NCI-H2107 treated with DMSO at 0.1 percent for 48 hours (cell line): ENCODE results near the gene DBN1.

Experiments
- DNase-seq: peaks from one replicate; lab custom pipeline; 2025; ENCODE audit not compliant: unreplicated experiment; lab: John Stamatoyannopoulos, UW

DBN1 gene

DNA sequence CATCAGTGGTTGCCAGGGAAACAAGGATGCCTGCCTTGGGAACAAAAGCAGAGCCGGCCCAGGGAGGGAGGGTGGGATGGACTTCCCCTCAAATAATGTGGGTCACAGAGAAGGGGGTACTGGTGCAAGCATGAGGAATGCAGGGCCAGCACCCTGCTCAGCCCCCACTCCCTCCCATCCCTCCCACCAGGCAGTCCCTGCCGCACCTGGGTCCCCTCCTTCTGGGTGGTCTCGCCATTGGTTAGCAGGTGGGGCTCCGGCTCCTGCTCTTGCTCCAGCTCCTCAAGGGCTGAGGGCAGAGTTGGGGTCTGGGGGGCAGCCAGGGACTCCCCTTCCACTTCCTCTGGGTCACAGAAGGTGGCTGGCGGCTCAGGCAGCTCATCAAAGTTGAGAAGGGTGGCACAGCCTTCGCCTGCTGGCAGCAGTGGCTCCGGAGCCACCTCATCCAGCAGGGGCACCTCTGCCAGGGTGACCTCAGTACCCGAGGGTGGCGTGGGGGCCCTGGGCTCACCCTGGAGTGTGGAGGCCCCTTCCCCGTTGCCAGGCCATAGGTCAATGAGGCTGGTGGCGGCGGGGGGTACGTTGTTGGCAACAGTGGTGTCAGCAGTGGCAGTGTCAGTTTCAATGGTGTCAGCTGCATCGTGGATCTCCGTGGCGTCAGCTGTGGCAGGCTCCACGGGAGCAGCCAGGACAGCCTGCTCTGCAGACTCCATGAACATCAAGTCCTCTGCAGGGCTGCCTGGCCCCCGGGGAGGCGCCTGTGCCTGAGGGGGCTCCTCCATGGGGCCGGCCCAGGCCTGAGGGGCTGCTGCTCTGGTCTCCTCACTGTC is 15.4 kb downstream of the DBN1 start:
- no peak for DNase-seq

DNA sequence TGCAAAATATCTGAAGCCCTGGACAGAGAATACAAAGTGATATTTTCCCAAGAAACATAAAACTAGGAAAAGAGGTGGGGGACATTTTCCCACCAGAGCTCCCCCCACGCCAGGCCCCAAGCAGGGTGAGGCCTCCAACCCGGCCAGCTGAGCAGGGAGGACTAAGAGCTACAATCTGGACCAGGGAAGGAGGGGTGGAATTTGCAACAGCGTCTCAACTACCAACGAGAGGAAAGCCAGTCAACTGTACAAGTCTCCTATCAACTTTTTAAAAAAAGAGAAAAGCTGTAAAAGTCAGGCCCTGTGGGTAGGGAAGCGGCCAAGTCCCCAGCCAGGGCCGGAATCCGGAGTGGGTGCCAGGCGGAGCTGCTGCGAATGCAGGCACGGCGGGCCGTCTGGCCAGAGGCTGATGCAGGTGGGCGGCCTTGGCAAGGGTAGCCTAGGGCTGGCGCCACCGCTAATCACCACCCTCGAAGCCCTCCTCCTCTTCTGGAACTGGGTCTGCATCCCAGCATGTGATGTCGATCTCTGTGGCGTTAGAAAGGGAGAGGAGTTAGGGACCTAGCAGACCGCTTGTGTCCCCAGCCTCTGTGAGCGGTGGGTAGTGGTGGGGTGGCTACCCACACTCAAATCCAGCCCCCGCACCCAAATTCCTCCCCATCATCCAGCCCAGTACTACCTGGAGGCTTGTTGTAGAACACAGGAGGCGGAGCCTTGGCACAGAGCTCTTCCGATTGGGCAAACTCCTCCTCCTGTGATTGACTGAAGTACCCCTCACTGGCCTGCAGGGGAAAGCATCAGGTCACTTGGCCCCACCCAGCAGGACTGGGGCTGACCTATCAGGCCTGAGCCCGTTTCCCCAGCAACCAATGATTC is 16.2 kb downstream of the DBN1 start:
- peak; percentile 21 for DNase-seq

DNA sequence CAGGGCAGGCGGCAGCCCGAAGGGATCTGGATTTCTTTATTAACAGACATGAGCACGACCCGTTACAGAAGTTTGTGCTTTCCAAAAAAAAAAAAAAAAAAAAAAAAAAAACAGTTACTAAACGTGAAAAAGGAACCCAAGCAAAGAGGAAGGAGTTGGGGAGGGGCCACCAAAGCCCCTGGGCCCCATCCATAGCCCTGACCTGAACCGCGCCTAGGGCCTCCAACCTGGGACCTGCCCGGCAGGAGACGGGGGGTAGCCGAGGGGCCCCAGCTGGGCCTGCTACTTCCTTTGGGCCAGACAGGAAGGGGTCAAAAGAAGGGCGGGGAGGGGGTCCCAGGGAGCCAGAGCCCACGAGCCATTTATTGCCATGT is 16.9 kb downstream of the DBN1 start:
- no peak for DNase-seq

DNA sequence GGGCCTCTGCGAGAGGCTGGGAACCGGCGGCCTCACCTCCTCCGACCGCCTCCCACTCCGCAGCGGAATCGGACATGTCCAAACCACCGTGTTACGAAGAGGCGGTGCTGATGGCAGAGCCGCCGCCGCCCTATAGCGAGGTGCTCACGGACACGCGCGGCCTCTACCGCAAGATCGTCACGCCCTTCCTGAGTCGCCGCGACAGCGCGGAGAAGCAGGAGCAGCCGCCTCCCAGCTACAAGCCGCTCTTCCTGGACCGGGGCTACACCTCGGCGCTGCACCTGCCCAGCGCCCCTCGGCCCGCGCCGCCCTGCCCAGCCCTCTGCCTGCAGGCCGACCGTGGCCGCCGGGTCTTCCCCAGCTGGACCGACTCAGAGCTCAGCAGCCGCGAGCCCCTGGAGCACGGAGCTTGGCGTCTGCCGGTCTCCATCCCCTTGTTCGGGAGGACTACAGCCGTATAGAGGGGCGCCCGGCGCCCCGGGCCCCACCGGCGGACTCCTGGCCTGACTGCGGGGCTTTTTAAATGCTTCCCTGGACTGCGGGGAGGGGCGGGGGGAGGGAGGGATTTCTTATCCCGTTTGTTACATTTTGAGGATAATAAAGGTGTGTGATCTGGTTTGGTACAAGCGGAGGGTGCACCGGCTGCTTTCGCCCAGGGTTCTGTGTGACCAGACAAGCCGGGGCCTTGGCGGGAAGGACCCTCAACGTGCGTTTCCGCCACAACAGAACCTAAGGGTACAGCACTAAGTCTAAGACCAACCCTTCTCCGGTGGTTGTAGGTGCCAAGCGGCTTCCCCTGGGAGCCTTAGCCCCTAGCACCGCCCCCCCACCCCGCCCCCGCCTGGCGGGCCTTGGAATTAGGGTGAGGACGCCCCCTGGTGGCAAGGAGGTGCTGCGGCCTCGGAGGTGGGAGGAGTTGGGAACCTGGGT is 17.5 kb downstream of the DBN1 start:
- DNase-seq: peak; percentile 63

DNA sequence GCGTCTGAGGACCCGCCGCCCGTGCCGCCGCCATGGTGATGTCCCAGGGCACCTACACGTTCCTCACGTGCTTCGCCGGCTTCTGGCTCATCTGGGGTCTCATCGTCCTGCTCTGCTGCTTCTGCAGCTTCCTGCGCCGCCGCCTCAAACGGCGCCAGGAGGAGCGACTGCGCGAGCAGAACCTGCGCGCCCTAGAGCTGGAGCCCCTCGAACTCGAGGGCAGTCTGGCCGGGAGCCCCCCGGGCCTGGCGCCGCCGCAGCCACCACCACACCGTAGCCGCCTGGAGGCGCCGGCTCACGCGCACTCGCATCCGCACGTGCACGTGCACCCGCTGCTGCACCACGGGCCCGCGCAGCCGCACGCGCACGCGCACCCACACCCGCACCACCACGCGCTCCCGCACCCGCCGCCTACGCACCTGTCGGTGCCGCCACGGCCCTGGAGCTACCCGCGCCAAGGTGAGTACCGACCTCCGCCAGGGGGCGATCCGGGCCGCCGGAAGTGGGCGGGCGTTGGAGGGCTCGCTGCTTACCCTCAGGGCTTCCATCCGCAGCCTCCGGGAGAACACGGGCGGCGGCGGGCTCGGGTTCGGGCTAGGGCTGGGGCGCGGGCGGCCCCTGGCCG is 18.3 kb downstream of the DBN1 start:
- peak; percentile 25 for DNase-seq

DNA sequence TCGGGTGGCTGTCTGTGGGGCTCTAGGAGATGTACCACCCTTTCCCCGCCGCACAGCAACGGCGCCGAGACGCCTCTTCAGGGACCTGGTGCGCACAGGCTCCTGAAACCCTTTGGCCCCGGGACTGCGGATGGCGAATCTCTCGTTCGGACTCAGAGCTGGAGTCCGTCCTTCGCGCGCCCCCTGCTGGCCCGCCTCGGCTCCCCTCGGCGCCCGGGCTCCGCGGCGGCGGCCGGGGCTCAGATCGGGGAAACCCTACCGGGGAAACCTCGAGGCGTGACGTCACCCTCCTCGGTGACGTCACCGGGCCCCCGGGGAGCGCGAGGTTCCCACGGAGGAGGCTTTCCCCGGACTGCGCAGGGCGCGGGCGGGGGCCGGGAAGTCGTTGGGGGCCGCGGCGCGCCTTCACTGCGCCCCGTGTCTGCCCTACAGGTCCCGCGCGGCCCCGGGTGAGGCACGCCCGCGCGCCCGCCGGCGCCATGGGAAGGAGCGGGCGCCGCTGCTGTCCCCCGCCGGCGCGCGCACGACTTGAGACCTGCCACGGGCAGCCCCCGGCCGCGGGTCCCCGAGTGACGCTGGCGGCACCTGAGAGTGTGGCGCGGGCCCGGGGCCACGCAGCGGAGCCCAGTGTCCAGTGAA is 18.9 kb downstream of the DBN1 start:
- peak; percentile 43 for DNase-seq

DNA sequence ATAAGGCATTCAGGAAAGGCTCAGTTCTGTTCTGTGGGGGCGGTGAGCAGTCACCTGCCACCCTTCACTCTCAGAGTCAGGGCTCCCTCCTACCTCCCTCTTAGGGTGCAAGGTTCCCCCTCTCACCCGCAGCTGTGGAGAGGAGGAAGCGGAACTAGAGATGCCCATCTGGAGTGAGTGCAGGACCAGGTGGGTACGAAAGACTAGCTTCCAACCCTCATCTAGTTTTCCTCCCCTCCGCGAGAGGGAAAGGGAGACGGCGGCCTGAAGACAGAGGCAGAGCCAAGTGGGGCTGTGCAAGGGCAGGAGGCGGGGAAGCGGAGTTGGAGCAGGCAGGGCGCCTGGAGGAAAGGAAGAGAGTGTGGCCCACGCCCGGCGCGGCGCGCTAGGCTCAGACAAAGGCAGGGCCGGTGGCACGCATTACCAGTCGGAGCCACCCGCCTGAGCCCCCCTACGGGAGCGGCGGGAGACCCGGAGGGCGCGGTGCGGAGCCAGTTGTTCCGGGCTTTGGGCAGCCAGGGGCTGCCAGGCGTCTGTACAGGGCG is 19.5 kb downstream of the DBN1 start:
- no peak for DNase-seq

DNA sequence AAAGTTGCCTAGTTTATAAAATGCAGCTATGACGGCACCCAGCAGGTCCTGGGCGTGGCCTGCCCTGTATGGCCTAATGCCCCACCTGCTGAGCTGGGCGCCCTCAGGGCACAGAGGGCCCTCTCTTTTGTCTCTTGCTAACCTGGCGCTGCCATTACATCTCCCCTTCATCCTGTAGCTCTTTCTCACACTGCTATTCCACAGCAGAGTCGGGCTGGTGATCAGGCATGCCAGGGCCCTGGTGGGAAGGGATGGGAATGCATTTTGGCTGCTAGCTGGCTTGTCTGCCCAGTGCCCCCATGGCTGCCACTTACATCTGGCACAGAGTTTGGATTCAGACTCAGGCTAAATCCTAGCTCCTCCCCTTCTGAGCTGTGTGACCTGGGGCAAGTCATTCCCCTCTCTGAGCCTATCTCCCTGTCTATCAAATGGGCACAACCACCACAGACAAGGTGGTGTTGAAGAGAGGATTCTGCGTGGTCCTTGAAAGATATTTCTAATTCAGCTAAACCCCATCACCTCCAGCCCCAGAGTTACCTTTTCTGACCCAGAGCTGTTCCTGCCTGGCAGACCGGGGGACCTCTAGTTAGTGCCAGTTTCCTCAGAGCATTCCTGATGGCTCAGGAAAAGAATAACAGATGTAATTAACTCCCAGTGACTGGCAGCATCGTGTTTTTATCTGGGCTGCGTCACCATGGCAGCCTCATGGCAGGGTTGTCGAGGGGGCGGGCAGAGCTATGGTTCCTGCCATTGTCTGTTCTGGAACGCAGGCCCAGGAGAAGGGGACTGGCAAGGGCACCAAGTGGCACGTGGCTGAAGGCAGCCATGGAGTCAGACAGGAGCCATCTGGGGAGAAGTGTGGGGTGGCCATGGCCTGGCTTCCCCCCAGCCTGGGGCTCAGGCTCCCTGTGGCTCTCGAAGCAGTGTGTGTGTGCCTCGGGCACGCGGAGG is 20.5 kb downstream of the DBN1 start:
- DNase-seq: no peak

DNA sequence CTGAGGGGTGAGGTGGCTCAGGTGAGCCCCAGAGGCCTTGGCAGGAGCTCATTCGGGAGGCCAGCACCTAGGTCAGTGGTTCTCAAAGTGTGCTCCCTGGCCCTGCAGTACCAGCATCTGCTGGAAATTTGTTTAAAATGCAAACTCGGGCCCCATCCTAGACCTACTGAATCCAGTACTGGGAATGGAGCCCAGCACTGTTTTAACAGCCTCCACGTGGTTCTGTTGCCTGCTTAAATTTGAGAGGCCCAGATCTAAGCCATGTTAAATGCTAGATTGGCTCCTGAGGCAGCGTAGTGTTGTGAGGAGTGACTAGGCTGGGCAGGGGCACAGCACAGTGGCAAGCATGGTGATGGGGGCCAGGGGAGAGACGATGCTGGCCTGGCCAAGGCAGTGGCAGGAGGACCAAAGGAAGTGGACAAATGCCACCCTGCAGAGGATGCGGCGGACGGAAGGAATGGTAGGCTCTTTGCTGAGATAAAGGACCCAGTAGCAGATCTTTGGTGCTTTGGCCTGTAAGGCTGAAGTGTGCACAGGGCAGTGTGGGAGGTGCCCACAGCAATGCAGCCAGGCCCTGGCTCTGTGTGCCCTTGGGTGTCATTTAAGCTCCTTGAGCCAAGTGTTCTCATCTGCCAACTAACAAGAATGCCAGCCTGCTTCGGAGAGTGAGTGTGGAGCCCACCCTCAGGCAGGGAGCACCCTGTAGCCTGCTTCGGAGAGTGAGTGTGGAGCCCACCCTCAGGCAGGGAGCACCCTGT is 22.6 kb downstream of the DBN1 start:
- DNase-seq: no peak

DNA sequence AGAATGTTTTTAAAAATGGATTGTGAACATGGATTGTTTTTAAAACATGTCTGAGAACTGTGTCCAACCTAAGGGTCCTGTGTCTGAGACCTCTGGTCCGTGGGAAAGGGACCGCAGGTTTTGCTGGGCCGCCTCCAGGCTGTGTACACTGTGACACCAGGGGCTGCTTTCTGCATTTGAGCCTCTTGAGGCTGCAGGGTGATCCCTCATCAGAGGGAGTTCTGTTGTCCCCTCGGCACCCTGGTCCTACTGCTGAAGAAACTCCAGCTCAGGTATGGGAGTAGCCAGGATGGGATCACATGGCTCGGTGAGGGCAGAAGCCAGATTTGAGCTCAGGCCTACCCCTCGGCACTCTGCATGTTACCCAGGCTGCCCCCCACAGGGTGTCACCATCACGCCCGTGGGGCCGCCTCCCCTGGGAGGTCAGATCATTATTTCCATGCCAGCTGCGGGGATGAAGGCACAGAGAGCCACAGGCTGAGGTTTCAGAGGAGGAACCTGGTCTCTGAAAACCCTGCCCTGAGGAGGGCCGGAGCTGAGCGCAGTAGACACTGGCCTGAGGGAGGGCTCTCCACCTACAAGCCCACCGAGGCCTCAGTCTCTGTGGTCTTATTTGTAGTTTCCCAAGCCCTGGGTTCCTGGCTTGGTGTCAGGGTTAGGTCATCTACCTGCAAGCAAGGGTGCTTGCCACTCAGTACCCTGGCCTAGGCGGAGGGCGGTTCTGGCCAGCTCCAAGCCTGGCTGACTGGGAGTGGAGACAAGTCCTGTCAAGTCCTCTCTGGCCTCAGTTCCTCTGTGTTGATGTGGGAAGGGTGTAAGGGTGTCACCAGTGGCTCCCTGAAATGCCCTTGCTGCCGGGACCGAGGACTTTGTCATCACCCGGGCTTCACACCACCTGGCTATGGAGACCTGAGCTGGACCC is 24.0 kb downstream of the DBN1 start:
- no peak for DNase-seq

DNA sequence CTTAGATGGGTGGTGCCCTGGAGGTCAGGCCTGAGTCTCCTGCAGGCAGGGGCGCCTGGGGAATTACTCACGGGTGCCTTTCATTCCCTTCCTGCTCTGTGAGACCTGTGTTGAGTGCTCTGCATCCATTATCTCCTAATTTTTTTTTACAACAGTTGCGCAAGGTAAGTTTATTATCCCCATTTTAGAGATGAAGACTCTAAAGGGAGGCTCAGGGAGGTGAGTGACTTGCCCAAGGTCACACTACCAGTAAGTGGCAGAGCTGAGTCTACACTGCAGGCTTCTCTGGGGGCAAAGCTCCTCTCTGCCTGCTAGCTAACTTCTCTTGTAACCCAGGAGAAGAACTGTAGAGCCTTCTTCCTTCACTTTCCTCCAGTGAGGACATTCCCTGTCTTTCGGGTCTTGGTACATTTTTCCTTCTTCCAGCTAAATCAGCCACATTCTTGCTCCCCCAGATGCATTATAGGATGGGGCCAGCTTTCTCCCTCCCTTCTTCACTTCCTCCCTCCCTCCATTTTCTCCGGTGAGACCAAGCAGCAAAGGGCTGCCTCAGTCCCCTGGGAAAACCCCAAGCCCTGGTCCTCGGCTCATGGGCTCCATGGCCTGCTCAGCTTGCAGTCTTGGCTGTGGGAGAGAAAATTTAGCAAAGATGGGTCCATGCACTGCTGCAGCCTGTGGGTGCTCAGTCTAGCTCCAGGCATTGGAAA is 25.0 kb downstream of the DBN1 start:
- DNase-seq: no peak

DNA sequence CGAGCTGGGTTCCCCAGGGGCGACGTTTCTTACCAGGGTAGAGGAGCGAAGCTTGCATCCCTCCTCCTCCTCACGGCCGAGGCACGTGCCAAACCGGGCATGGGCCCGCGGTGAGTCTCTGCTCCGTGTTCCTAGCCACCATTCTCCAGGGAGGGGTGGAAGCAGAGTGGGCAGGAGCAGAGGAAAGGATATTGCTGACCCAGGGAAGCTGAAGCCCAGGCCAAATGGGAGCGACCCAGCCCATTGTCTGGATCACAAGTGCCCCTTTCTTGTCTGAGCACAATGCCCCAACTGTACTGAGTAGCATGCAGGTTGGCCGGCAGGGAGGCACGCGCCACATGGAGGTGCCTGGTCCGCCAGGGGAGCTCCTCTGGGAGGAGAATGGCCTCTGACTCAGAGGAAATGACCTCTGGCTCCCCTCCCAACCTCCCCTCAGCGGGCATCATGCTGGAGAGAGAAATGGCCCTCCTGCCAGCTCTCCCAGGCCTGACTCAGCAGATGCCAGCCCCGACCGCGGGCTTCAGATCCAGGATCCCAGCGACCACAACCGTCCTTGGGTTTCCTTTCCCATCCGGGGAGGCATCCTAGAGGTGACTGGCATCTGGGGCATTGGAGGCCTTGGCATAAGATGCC is 25.7 kb downstream of the DBN1 start:
- no peak for DNase-seq

DNA sequence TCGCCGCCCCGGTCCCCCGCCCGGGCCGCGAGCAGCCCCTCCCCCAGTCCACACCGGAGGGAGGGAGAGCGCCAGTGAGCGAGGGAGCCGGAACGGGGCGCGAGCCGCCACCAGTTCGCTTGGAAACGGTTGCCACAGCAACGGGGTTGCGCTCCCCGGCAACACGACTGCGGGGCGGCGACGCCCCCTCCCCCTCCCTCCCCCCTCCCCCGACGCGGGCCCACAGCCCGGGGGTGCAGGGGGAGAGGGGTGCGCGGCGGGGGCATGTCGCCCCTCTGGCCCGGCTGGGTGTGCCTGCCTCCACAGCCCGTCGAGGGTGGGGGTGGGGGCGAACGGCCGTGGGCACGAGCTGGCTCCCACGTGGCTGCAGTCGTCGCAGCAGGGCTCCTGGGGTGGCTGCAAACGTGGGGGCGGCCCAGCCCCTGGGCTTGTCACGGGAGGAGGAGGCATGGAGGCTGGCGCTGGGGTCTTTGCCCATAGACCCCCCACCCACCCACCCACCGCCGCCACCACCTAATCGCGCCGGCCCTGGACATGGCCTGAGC is 26.3 kb downstream of the DBN1 start:
- DNase-seq: no peak

DNA sequence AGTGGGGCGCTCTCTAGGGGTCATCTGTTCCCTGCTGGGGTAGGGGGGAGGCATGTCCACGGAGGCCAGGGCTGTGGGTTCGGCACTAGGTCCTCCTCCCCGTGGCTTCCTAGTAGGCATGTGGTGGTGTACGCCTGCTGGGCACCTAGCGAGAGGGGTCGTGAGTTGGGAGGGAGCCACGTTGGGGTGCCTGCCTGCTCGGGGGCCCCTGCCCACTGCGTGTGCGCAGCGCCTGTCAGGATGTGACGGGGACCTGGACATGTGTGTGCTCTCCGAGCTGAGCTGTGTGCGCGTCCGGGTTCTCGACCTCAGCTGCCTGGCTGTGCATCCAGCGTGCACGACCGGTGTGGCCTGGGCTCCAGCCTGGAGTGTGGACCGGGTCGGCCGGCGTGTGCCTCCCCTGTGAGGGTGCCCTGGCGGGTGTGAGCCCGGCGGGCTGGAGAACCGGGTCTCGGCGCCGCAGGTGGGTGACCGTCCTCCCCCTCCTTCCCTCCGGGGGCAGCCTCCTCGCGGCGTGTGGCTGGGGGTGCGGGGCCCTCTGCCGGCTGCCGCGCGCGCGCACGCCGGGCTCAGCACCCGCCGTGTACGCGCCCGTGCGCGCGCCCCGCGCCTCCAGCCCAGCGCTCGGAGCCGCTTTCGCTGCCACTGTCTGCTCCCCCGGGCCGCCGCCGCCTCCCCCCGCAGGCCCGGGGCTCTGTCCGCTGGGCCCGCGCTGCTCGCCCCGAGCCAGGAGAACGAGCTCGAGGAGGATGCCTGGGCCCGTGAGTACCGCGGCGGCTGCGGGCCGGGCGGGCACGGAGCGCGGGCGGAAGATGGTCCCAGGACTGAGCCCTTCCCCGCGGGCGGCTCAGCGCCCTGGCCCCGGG is 27.0 kb downstream of the DBN1 start, which contains the start of gene PRR7:
Gene PRR7 (plus strand): TSS at position 615 of the 866 bp plus-strand sequence. CDS start 8,254 bp downstream, outside the sequence.
- DNase-seq: no peak

DNA sequence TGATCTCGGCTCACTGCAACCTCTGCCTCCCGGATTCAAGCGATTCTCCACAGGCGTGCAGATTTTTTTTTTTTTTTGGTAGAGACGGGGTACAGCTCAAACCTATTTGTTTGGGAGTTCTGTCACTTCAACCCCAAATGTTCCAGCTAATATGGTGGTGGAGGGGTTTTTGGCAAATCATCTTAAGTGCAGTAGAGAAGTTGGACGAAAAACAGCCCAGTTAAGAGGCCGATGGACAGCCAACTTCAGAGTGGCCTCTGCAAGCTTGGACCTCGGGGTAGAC is 27.6 kb downstream of the DBN1 start:
- no peak for DNase-seq
